GM12878 (cell line): ENCODE data around the gene TCHP. TPM values are rescaled to one million over a fixed set of nuclear protein-coding genes. Genes with fewer than 3 reads are reported as not detected.

Source experiments
- ATAC-seq: fragments of 200-7000 bp; cut with Tn5 transposase; 3 replicates; pipeline ENCODE4 v1.9.1; 2020; ENCODE audit warnings: mild to moderate bottlenecking, moderate library complexity
- BruUV-seq: library from RNA; stranded (reverse); fragments of 400-500 nt; replicated peaks from 2 replicates; lab custom pipeline; 2021; lab: Mats Ljungman, UMichigan
- CTCF ChIA-PET: fragments of 300-600 bp; sonication (Branson Sonifier 250); formaldehyde crosslinking; extraction: SDS; loops from one replicate; lab custom pipeline; 2021; ENCODE audit warnings: inconsistent platforms; lab: Yijun Ruan, JAX
- POLR2A ChIA-PET: fragments of 350-600 bp; formaldehyde crosslinking; extraction: SDS; loops from one replicate; lab custom pipeline; 2021; ENCODE audit warnings: inconsistent platforms; lab: Charles Lee
- RAD21 ChIA-PET: fragments of 300-600 bp; sonication (Branson Sonifier 250); formaldehyde crosslinking; loops from one replicate; lab custom pipeline; 2023; ENCODE audit warnings: antibody characterized with exemption; ENCODE audit not compliant: unreplicated experiment; lab: Charles Lee
- SMC1A ChIA-PET: fragments of 300-600 bp; sonication (Branson Sonifier 250); formaldehyde crosslinking; loops from one replicate; lab custom pipeline; 2023; ENCODE audit not compliant: unreplicated experiment, uncharacterized antibody; lab: Charles Lee
- DNase-seq: peaks from one replicate; pipeline ENCODE4 v3.0.0-alpha.2; 2011; ENCODE audit warnings: low read depth, low spot score
- FAIRE-seq: peaks from 3 replicates; lab custom pipeline; 2011; peaks lifted over from hg19 to GRCh38; lab: Jason Lieb, UNC
- H2AFZ ChIP-seq: 2 replicates; pipeline ENCODE4 v1.6.0; 2011; ENCODE audit warnings: low read depth, low read length, control low read depth; ENCODE audit not compliant: control insufficient read depth
- H3K27ac ChIP-seq: 2 replicates; pipeline ENCODE4 v1.5.1; 2011; ENCODE audit warnings: control low read depth; ENCODE audit not compliant: control insufficient read depth, insufficient read depth
- H3K27me3 ChIP-seq, 2 experiments: replicated peaks in 1 of 2; 2 replicates each; pipeline versions ENCODE4 v1.6.0 to v1.6.1; 2011; ENCODE audit warnings: low read length in 1 of 2; ENCODE audit not compliant: control insufficient read depth in 2 of 2, insufficient read depth in 2 of 2
- H3K36me3 ChIP-seq, 2 experiments: 2 replicates each; pipeline ENCODE4 v1.5.1; 2011; ENCODE audit warnings: low read length in 1 of 2; ENCODE audit not compliant: control insufficient read depth in 2 of 2, insufficient read depth in 2 of 2
- H3K4me1 ChIP-seq: 2 replicates; pipeline ENCODE4 v1.6.1; 2011; ENCODE audit warnings: mild to moderate bottlenecking, low read length, moderate library complexity, mixed read lengths; ENCODE audit not compliant: control insufficient read depth, insufficient read depth
- H3K4me2 ChIP-seq: 2 replicates; pipeline ENCODE4 v1.6.0; 2011; ENCODE audit warnings: control low read depth; ENCODE audit not compliant: control insufficient read depth, insufficient read depth
- H3K4me3 ChIP-seq: fragments of 200-600 bp; sonication (generic); 2 replicates; pipeline ENCODE4 v1.5.1; 2016
- H3K79me2 ChIP-seq: 2 replicates; pipeline ENCODE4 v1.6.0; 2011; ENCODE audit warnings: low read length; ENCODE audit not compliant: control insufficient read depth, insufficient read depth
- H3K9ac ChIP-seq: 2 replicates; pipeline ENCODE4 v1.8.0; 2011; ENCODE audit warnings: low read length, control low read depth, mixed read lengths; ENCODE audit not compliant: control insufficient read depth, insufficient read depth
- H3K9me3 ChIP-seq: replicated peaks from 3 replicates; pipeline ENCODE4 v1.5.1; 2011; ENCODE audit warnings: mild to moderate bottlenecking, low read length; ENCODE audit not compliant: control insufficient read depth, insufficient read depth
- H4K20me1 ChIP-seq: 2 replicates; pipeline ENCODE4 v1.6.0; 2011; ENCODE audit not compliant: control insufficient read depth, insufficient read depth
- CBX3 ChIP-seq: fragments of 200-600 bp; sonication (generic); IDR thresholded peaks from 2 replicates; pipeline ENCODE4 v1.6.1; 2016; ENCODE audit warnings: low read depth, borderline replicate concordance
- CHD2 ChIP-seq: IDR thresholded peaks from 2 replicates; pipeline ENCODE4 v1.6.1; 2011; ENCODE audit warnings: low read depth, low read length, improper control_type of control experiment, borderline replicate concordance
- DPF2 ChIP-seq: fragments of 450-650 bp; IDR thresholded peaks from 2 replicates; pipeline ENCODE4 v1.6.1; 2017; ENCODE audit warnings: mild to moderate bottlenecking
- EZH2 ChIP-seq: IDR thresholded peaks from 2 replicates; pipeline ENCODE4 v1.6.1; 2012; ENCODE audit warnings: low read depth, mild to moderate bottlenecking, control low read depth, inconsistent platforms, low read length, borderline replicate concordance; ENCODE audit not compliant: control insufficient read depth
- HDAC2 ChIP-seq: fragments of 200-600 bp; sonication (generic); IDR thresholded peaks from 2 replicates; pipeline ENCODE4 v1.6.1; 2017
- JUND ChIP-seq: IDR thresholded peaks from 2 replicates; pipeline ENCODE4 v1.6.1; 2012; ENCODE audit warnings: low read depth, mild to moderate bottlenecking, low read length, improper control_type of control experiment, moderate library complexity
- MYC ChIP-seq: IDR thresholded peaks from 2 replicates; pipeline ENCODE4 v1.6.1; 2011; ENCODE audit warnings: mild to moderate bottlenecking, low read length, moderate library complexity, inconsistent platforms; ENCODE audit not compliant: insufficient read depth, insufficient replicate concordance, insufficient read length, severe bottlenecking
- NFIC ChIP-seq: IDR thresholded peaks from 2 replicates; pipeline ENCODE4 v1.6.1; 2012; ENCODE audit warnings: low read depth, mild to moderate bottlenecking, inconsistent platforms, low read length, moderate library complexity
- NKRF ChIP-seq: fragments of 450-650 bp; conservative IDR thresholded peaks from 2 replicates; pipeline ENCODE4 v1.6.1; 2017; ENCODE audit warnings: mild to moderate bottlenecking, moderate library complexity
- PAX5 ChIP-seq: IDR thresholded peaks from 2 replicates; pipeline ENCODE4 v1.6.1; 2011; ENCODE audit warnings: low read depth, low read length, borderline replicate concordance
- RCOR1 ChIP-seq: conservative IDR thresholded peaks from 2 replicates; pipeline ENCODE4 v1.6.1; 2012; ENCODE audit warnings: low read depth, low read length, improper control_type of control experiment
- YY1 ChIP-seq: IDR thresholded peaks from 2 replicates; pipeline ENCODE4 v1.6.1; 2011; ENCODE audit warnings: low read depth, mild to moderate bottlenecking, low read length
- ZNF217 ChIP-seq: fragments of 450-650 bp; IDR thresholded peaks from 2 replicates; pipeline ENCODE4 v1.6.1; 2017; ENCODE audit warnings: antibody characterized with exemption, mild to moderate bottlenecking
- ZNF384 ChIP-seq: IDR thresholded peaks from 2 replicates; pipeline ENCODE4 v1.6.1; 2012; ENCODE audit warnings: low read depth, mild to moderate bottlenecking, low read length, improper control_type of control experiment, borderline replicate concordance
- WGBS: methylation state at CpG from one replicate; pipeline ENCODE4 v1.1.6; 2016; ENCODE audit warnings: low lambda C conversion rate; ENCODE audit not compliant: insufficient replicate concordance, insufficient coverage; ENCODE audit errors: missing lambda C conversion rate; 5-methylcytosine and 5-hydroxymethylcytosine counted together
- in situ Hi-C: fragments of 300-500 bp; cut with MboI; formaldehyde crosslinking; loops from 9 replicates; pipeline ENCODE4 v1.14.3; 2018; ENCODE audit warnings: mixed read lengths
- intact Hi-C: fragments of 100-400 bp; cut with micrococcal nuclease; formaldehyde crosslinking; loops from one replicate; pipeline ENCODE4 v1.14.2; 2022; ENCODE audit not compliant: unreplicated experiment
- polyA plus RNA-seq, 11 experiments: library from polyadenylated mRNA; depleted of rRNA in 4 of 11; unstranded in 6 of 11; stranded (reverse) in 5 of 11; fragments of >200 nt; fragmentation: Nextera tagmentation in 4 of 11; fragmentation: Illumina TruSeq in 1 of 11; extraction: Ambion mirVana in 4 of 11; extraction: Trizol in 1 of 11; gene quantifications; 1 replicate in 1 of 11; 2 replicates in 10 of 11; pipeline versions ENCODE4 v1.2.1 to v1.2.3, GENCODE V29; 2011 to 2016; ENCODE audit warnings: inconsistent platforms in 2 of 11, missing spikeins in 2 of 11, low read depth in 1 of 11
- total RNA-seq, 4 experiments: library from RNA; depleted of rRNA in 3 of 4; stranded (reverse); fragments of >200 nt in 3 of 4; fragmentation: Illumina TruSeq in 1 of 4; extraction: Trizol in 1 of 4; gene quantifications; 2 replicates each; pipeline versions ENCODE4 v1.2.1 to v1.2.3, GENCODE V29; 2013 to 2021
- TF ChIP-seq, protein P1 (sequence below): fragments of 450-650 bp; IDR thresholded peaks from 2 replicates; pipeline ENCODE4 v1.6.1; 2016; ENCODE audit warnings: mild to moderate bottlenecking
- TF ChIP-seq, protein P2 (sequence below): fragments of 450-650 bp; IDR thresholded peaks from 2 replicates; pipeline ENCODE4 v1.6.1; 2018; ENCODE audit warnings: borderline replicate concordance, mild to moderate bottlenecking; ENCODE audit not compliant: partially characterized antibody

TCHP gene
- total and polyA plus RNA-seq, 10 of the 15 experiments (the other 5 are each of a cell fraction or from before 2014, with no cell fraction given): 4.8 to 18.6 (median 15.0) TPM

DNA sequence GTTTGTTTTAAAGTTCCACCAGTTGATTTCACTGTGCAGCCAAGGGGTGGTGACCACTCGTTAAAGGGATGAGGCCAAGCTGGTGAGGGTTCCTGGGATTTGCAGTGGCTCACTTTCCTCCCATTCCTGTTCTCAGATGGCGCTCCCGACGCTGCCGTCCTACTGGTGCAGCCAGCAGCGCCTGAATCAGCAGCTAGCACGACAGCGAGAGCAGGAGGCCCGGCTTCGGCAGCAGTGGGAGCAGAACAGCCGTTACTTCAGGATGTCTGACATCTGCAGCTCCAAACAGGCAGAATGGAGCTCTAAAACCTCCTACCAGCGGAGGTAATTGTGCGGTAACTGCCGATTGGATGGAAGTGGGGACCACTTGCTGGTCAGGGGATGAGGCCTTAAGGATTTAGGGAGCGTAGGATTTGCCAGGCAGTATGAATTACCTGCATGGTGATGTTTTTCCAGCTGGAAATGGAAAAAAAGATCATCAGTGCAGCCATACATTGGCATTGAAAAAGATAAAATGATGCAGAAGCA is 2.9 kb downstream of the TCHP start:
- H3K9ac ChIP-seq: no peak overlapping the region
- no peak for DNase-seq

More for the DNA sequence above, 2.9 kb downstream of the TCHP start:
- SMC1A ChIA-PET: no interaction called here
- BruUV-seq: no TSS peak
- Histone ChIP-seq H4K20me1 (no peaks in the 10 kb centered on the region), H3K79me2 (peaks cover 22% of the 10 kb centered on the region), H3K4me1 (no peaks in the 10 kb centered on the region), H3K4me2 (no peak overlapping the region), H2AFZ (no peak overlapping the region), H3K36me3 (peaks cover 24 to 25% of the 10 kb centered on the region in 2 experiments), H3K27me3 (no peaks in the 10 kb centered on the region), H3K9me3 (no peaks in the 10 kb centered on the region), H3K27ac (no peak overlapping the region), H3K4me3 (no peak overlapping the region)
- ATAC-seq (no peak), FAIRE-seq (no peak)
- intact Hi-C loops (no loop called here), in situ Hi-C loops (no loop called here)
- POLR2A ChIA-PET: interaction anchor here (0.6 kb wide), 2 partner anchors 16 to 55 kb away, joined by 3 read pairs; no protein-coding TSS in a partner anchor
- RAD21 ChIA-PET: no interaction called here
- 94% methylated on average over 15 of the region's 15 CpGs for WGBS
- CTCF ChIA-PET: interaction anchor here (0.6 to 1.0 kb wide), 3 partner anchors 10 to 513 kb away, joined by 3 read pairs; no protein-coding TSS in a partner anchor
- TF ChIP-seq HDAC2 (no peak), EZH2 (no peak), DPF2 (no peak), ZNF217 (no peak), NFIC (no peak), CHD2 (no peak), JUND (no peak), YY1 (no peak), MYC (no peak), CBX3 (no peak), PAX5 (no peak), RCOR1 (no peak), NKRF (no peak), ZNF384 (no peak)
- TF ChIP-seq, protein P1, sequence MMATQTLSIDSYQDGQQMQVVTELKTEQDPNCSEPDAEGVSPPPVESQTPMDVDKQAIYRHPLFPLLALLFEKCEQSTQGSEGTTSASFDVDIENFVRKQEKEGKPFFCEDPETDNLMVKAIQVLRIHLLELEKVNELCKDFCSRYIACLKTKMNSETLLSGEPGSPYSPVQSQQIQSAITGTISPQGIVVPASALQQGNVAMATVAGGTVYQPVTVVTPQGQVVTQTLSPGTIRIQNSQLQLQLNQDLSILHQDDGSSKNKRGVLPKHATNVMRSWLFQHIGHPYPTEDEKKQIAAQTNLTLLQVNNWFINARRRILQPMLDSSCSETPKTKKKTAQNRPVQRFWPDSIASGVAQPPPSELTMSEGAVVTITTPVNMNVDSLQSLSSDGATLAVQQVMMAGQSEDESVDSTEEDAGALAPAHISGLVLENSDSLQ: no peak
- TF ChIP-seq, protein P2, sequence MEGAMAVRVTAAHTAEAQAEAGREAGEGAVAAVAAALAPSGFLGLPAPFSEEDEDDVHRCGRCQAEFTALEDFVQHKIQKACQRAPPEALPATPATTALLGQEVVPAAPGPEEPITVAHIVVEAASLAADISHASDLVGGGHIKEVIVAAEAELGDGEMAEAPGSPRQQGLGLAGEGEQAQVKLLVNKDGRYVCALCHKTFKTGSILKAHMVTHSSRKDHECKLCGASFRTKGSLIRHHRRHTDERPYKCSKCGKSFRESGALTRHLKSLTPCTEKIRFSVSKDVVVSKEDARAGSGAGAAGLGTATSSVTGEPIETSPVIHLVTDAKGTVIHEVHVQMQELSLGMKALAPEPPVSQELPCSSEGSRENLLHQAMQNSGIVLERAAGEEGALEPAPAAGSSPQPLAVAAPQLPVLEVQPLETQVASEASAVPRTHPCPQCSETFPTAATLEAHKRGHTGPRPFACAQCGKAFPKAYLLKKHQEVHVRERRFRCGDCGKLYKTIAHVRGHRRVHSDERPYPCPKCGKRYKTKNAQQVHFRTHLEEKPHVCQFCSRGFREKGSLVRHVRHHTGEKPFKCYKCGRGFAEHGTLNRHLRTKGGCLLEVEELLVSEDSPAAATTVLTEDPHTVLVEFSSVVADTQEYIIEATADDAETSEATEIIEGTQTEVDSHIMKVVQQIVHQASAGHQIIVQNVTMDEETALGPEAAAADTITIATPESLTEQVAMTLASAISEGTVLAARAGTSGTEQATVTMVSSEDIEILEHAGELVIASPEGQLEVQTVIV: no peak
